ENCODE data around the gene ZNF732. TPM values are rescaled to one million over a fixed set of nuclear protein-coding genes. Genes with fewer than 3 reads are reported as not detected.

The ZNF732 gene
- total RNA-seq, 2 experiments from 2014 or later = not detected

- no peaks in the 10 kb centered on the region for H3K4me1 ChIP-seq (ENCODE audit: insufficient read depth, low read length)
- ChIA-PET CTCF (no interaction called here), POLR2A (no interaction called here)
- peaks cover 35 to 44% of the 10 kb centered on the region in 2 experiments for H3K9me3 ChIP-seq (ENCODE audit: control insufficient read depth in 1 of 2, insufficient read depth in 1 of 2, low read length in 2 of 2)
- H3K4me1 Mint-ChIP-seq (ENCODE audit: low read depth) = no peaks in the 10 kb centered on the region
- no peaks in the 10 kb centered on the region for H3K27me3 ChIP-seq (ENCODE audit: control insufficient read depth in 1 of 2, insufficient read depth in 2 of 2, low read length in 2 of 2)
- H3K27me3 Mint-ChIP-seq = no peaks in the 10 kb centered on the region
- peaks cover 25% of the 10 kb centered on the region for H3K36me3 Mint-ChIP-seq (ENCODE audit: low read depth)
- ATAC-seq (ENCODE audit: poor library complexity) (no peak), DNase-seq (no peak)
- H3K4me3 ChIP-seq (ENCODE audit: low read length) = no peak overlapping the region
- peaks cover 10% of the 10 kb centered on the region for H3K9me3 Mint-ChIP-seq
- no peak for TF ChIP-seq CTCF (IDR thresholded peaks at IDR 0.05)
- H3K4me3 Mint-ChIP-seq = no peak overlapping the region
- H3K27ac ChIP-seq (ENCODE audit: low read depth in 1 of 2, low read length in 2 of 2) = no peak overlapping the region
- H3K27ac Mint-ChIP-seq = no peak overlapping the region
- intact Hi-C loops (cut with DNase I, micrococcal nuclease) = no loop called here
- H3K36me3 ChIP-seq (ENCODE audit: insufficient read depth, low read length) = no peaks in the 10 kb centered on the region
Measured at GRCh38 chr4:328729-329128, 23.5 kb upstream of the ZNF732 start.

GRCh38 chr4:314296-314903, 9.1 kb upstream of the ZNF732 start:
- Histone ChIP-seq H3K9me3 (ENCODE audit: control insufficient read depth in 1 of 2, insufficient read depth in 1 of 2, low read length in 2 of 2) (peaks cover 33 to 46% of the 10 kb centered on the region in 2 experiments), H3K27ac (ENCODE audit: low read depth in 1 of 2, low read length in 2 of 2) (no peak overlapping the region), H3K4me3 (ENCODE audit: low read length) (no peak overlapping the region), H3K4me1 (ENCODE audit: insufficient read depth, low read length) (no peaks in the 10 kb centered on the region), H3K36me3 (ENCODE audit: insufficient read depth, low read length) (no peaks in the 10 kb centered on the region), H3K27me3 (ENCODE audit: control insufficient read depth in 1 of 2, insufficient read depth in 2 of 2, low read length in 2 of 2) (no peaks in the 10 kb centered on the region)
- POLR2A ChIA-PET = interaction anchor here (1.0 kb wide), 1 partner anchor 27 kb away, joined by 4 read pairs; no protein-coding TSS in a partner anchor
- DNase-seq = no peak
- TF ChIP-seq CTCF (IDR thresholded peaks at IDR 0.05) = no peak
- intact Hi-C loops (cut with DNase I, micrococcal nuclease) = no loop called here
- H3K4me1 Mint-ChIP-seq (ENCODE audit: low read depth) = no peaks in the 10 kb centered on the region
- H3K9me3 Mint-ChIP-seq = peaks cover 21% of the 10 kb centered on the region
- H3K4me3 Mint-ChIP-seq = no peak overlapping the region
- peaks cover 26% of the 10 kb centered on the region for H3K36me3 Mint-ChIP-seq (ENCODE audit: low read depth)
- no peak overlapping the region for H3K27ac Mint-ChIP-seq
- peaks cover 15% of the 10 kb centered on the region for H3K27me3 Mint-ChIP-seq
- no peak for ATAC-seq (ENCODE audit: poor library complexity)
- CTCF ChIA-PET = no interaction called here

GRCh38 chr4:309807-310206, 4.5 kb upstream of the ZNF732 start:
- H3K9me3 ChIP-seq (ENCODE audit: control insufficient read depth in 1 of 2, insufficient read depth in 1 of 2, low read length in 2 of 2) = peaks cover 32 to 58% of the 10 kb centered on the region in 2 experiments
- peaks cover 8 to 13% of the 10 kb centered on the region in 2 experiments for H3K27me3 ChIP-seq (ENCODE audit: control insufficient read depth in 1 of 2, insufficient read depth in 2 of 2, low read length in 2 of 2)
- H3K27ac ChIP-seq (ENCODE audit: low read depth in 1 of 2, low read length in 2 of 2) = no peak overlapping the region
- Mint-ChIP-seq H3K4me1 (ENCODE audit: low read depth) (peaks cover 6% of the 10 kb centered on the region), H3K4me3 (no peak overlapping the region), H3K9me3 (peaks cover 17% of the 10 kb centered on the region), H3K27ac (no peak overlapping the region), H3K36me3 (ENCODE audit: low read depth) (peaks cover 18% of the 10 kb centered on the region), H3K27me3 (peaks cover 16% of the 10 kb centered on the region)
- H3K36me3 ChIP-seq (ENCODE audit: insufficient read depth, low read length) = no peaks in the 10 kb centered on the region
- ChIA-PET CTCF (no interaction called here), POLR2A (no interaction called here)
- DNase-seq (no peak), ATAC-seq (ENCODE audit: poor library complexity) (no peak)
- no peak for TF ChIP-seq CTCF (IDR thresholded peaks at IDR 0.05)
- H3K4me1 ChIP-seq (ENCODE audit: insufficient read depth, low read length) = peaks cover 8% of the 10 kb centered on the region
- no peak overlapping the region for H3K4me3 ChIP-seq (ENCODE audit: low read length)
- intact Hi-C loops (cut with DNase I, micrococcal nuclease) = no loop called here

Measured in CD4-positive, alpha-beta T cell (primary cell).